Fibroblast of gingiva (primary cell): ENCODE measurements around the gene PTPRR.
A peak's percentile ranks its signal among the peaks of the same experiment; 100 is the strongest.

Source experiments
- DNase-seq: peaks from one replicate; pipeline ENCODE4 v3.0.0-alpha.2; 2011; ENCODE audit warnings: low read depth

PTPRR gene

GRCh38 chr12:70918321-70918720 lies 2.2 kb downstream of the PTPRR start:
- no peak for DNase-seq

- no peak for DNase-seq
Observed at GRCh38 chr12:70910666-70911065, 9.9 kb downstream of the PTPRR start.

GRCh38 chr12:70908978-70909377 lies 11.6 kb downstream of the PTPRR start:
- DNase-seq, result no peak

GRCh38 chr12:70907412-70907811 lies 13.1 kb downstream of the PTPRR start:
- DNase-seq, result no peak

- no peak for DNase-seq
Observed at GRCh38 chr12:70895956-70896355, 24.6 kb downstream of the PTPRR start.

GRCh38 chr12:70892593-70892992 lies 27.9 kb downstream of the PTPRR start:
- DNase-seq, result no peak

GRCh38 chr12:70890895-70891832 lies 29.4 kb downstream of the PTPRR start:
- no peak for DNase-seq

- peak; percentile 69 for DNase-seq
Observed at GRCh38 chr12:70885956-70886355, 34.6 kb downstream of the PTPRR start.

- DNase-seq, result no peak
Observed at GRCh38 chr12:70883855-70884254, 36.7 kb downstream of the PTPRR start.

GRCh38 chr12:70880744-70881143 lies 39.8 kb downstream of the PTPRR start:
- DNase-seq, result no peak

GRCh38 chr12:70876952-70877351 lies 43.6 kb downstream of the PTPRR start:
- DNase-seq, result peak; percentile 51

GRCh38 chr12:70875628-70876027 lies 44.9 kb downstream of the PTPRR start:
- no peak for DNase-seq

- DNase-seq, result no peak
Observed at GRCh38 chr12:70854881-70855568, 65.5 kb downstream of the PTPRR start.

- peak; percentile 69 for DNase-seq
Observed at GRCh38 chr12:70854138-70854537, 66.4 kb downstream of the PTPRR start.

GRCh38 chr12:70853326-70853725 lies 67.2 kb downstream of the PTPRR start:
- peak; percentile 97 for DNase-seq

GRCh38 chr12:70852416-70853150 lies 68.0 kb downstream of the PTPRR start:
- DNase-seq, result no peak

- peak; percentile 54 for DNase-seq
Observed at GRCh38 chr12:70849265-70849960, 71.1 kb downstream of the PTPRR start.

- no peak for DNase-seq
Observed at GRCh38 chr12:70847871-70848270, 72.7 kb downstream of the PTPRR start.

- DNase-seq, result no peak
Observed at GRCh38 chr12:70845268-70845667, 75.3 kb downstream of the PTPRR start.

- DNase-seq, result no peak
Observed at GRCh38 chr12:70843363-70843762, 77.2 kb downstream of the PTPRR start.

GRCh38 chr12:70842942-70843341 lies 77.6 kb downstream of the PTPRR start:
- no peak for DNase-seq

- DNase-seq, result peak; percentile 3
Observed at GRCh38 chr12:70842136-70842535, 78.4 kb downstream of the PTPRR start.
